A673 (cell line): ENCODE measurements around the gene GIT2.

Experiments
- EZH2 ChIP-seq: fragments of 200-600 bp; sonication (generic); IDR thresholded peaks from 2 replicates; pipeline ENCODE4 v1.6.1; 2017; ENCODE audit warnings: borderline replicate concordance, low read depth, mild to moderate bottlenecking, mixed read lengths, antibody characterized with exemption, low read length; ENCODE audit not compliant: poor library complexity, severe bottlenecking
- TF ChIP-seq, protein P1 (sequence below): fragments of 300-800, 200-600 bp; sonication (generic); conservative IDR thresholded peaks from 2 replicates; pipeline ENCODE4 v1.5.1; 2017; ENCODE audit warnings: low read depth, mild to moderate bottlenecking, antibody characterized with exemption, low read length, moderate library complexity, mixed read lengths

DNA sequence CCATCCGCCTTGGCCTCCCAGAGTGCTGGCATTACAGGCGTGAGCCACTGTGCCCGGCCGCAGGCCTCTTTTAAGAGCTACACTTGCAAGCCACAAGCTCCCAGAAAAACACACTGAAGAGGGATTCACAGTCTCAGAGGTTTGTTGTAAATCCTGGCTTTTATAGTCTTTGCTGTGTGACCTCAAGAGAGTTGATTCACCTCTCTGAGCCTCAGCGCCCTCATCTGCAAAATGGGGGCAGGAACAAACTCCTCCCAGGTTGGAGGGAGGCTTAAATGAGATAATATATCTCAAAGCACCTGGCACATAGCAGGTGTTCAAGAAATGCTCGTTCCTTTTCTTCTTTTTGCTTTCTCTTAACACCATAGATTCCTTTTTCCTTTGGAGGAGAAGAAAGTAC, 100.0 kb downstream of the GIT2 start:
- TF ChIP-seq, protein P1, sequence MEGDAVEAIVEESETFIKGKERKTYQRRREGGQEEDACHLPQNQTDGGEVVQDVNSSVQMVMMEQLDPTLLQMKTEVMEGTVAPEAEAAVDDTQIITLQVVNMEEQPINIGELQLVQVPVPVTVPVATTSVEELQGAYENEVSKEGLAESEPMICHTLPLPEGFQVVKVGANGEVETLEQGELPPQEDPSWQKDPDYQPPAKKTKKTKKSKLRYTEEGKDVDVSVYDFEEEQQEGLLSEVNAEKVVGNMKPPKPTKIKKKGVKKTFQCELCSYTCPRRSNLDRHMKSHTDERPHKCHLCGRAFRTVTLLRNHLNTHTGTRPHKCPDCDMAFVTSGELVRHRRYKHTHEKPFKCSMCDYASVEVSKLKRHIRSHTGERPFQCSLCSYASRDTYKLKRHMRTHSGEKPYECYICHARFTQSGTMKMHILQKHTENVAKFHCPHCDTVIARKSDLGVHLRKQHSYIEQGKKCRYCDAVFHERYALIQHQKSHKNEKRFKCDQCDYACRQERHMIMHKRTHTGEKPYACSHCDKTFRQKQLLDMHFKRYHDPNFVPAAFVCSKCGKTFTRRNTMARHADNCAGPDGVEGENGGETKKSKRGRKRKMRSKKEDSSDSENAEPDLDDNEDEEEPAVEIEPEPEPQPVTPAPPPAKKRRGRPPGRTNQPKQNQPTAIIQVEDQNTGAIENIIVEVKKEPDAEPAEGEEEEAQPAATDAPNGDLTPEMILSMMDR: no peak
- no peak for TF ChIP-seq EZH2
